Activated CD4-positive, alpha-beta T cell treated with anti-CD3 and anti-CD28 coated beads for 4 hours (primary cell): ENCODE measurements around the gene TMEM132A.
A peak's percentile ranks its signal among the peaks of the same experiment; 100 is the strongest.
"Not testable (repeated sequence)": the region's sequence is repeated elsewhere in the genome, so short reads cannot be mapped to it uniquely, and the experiment has no call there.

Experiments
- DNase-seq, 2 donors: peaks; one replicate each; pipeline ENCODE4 v3.0.0-alpha.2; 2020

Gene TMEM132A

DNA sequence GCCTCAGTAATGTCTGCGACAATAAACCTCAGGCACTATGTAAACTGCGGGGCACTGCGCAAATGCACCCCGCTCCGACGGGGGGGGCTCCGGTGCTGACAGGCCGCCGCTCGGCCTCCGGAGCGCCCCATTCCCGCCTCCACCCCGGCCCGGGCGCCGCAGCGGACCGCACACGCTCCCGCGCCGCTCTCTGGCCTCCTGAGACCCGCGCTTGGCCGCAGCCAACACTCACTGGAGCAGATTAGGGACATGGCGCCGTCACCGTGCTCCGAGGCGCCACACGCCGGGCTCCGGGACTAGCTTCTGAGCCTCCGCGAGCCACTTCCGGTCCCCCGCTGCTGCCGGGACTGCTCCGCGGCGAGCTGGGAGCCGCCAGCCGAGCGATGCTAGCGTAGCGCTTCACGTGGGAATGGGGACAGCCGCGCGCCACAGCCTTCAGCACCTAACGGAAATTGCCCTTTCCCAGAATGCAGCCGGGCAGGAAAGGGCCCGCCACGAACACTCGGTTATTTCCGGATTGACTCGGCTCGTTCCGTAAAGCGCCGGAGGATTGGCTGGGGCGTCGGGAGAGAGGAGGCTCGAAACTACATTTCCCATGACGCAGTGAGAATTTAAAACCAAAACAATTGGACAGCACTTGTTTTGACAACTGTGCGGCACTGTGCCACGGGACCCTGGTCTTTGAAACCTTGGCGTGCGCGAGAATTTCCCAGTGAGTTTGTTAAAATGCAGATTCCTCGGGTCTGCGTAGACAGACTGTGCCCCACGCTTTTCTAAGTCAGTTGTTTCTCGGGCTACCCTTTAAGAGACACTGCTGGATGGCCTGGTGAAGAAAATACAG lies 17.9 kb upstream of the TMEM132A start, which contains the start of gene PRPF19:
TSS of gene PRPF19 (minus strand) at position 454 of the 841 bp plus-strand sequence. CDS start at position 251, 203 bp downstream.
- DNase-seq, result peak; percentile 94 to 99

DNA sequence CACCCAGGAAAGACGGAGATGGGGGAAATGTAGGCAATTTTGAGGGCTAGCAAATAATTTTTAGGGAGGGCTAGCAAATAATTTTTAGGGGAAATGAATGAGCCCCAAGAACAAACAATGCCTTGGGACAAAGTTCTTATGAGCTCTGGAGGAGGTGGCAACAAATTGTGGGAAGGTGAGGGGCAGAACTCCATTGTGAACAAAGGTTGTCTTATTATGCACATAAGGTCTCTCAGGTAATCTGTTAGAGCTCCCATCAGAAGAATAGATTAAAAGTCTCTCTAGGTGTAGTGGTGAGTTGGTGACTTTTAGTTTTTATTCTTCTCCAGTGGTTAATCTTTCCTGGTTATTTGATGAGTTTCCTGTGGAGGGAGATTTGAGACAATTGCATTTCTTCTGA lies 15.5 kb upstream of the TMEM132A start:
- DNase-seq, result no peak

DNA sequence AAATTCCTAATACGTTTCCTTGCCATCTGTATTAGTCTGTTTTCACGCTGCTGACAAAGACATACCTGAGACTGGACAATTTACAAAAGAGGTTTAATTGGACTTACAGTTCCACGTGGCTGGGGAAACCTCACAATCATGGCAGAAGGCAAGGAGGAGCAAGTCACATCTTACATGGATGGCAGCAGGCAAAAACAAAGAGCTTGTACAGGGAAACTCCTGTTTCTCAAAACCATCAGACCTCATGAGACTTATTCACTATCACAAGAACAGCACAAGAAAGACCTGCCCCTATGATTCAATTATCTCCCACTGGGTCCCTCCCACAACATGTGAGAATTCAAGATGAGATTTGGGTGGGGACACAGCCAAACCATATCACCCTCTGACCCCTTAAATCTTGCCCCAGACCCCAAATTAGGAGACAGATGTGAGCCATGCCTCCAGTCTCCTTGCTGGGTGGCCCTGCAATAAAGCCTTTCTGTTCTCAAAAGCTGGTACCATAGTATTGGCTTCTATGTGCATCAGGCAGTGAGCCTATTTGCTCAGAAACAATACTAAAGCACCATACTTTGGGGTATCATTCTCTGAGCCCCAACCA lies 14.5 kb upstream of the TMEM132A start:
- not testable (repeated sequence) for DNase-seq

DNA sequence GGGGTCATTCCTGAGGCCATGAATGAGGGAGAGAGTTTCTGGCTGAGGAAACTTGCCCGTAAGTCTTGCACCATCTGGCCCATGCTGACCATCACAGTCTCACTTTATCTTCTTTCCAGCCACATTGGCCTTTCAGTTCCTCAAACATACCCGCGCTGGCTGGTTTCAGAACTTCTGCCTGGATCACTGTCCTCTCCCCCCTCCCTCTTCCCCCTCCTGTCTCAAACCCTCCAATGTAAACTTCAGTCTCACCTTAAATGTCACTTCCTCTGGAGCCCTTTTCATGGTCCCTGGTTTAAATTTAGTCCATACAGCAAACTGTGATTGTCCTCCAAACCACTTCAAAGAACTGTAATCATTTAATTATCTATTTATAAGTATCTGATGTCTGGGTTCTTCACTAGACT lies 14.0 kb upstream of the TMEM132A start:
- no peak for DNase-seq

DNA sequence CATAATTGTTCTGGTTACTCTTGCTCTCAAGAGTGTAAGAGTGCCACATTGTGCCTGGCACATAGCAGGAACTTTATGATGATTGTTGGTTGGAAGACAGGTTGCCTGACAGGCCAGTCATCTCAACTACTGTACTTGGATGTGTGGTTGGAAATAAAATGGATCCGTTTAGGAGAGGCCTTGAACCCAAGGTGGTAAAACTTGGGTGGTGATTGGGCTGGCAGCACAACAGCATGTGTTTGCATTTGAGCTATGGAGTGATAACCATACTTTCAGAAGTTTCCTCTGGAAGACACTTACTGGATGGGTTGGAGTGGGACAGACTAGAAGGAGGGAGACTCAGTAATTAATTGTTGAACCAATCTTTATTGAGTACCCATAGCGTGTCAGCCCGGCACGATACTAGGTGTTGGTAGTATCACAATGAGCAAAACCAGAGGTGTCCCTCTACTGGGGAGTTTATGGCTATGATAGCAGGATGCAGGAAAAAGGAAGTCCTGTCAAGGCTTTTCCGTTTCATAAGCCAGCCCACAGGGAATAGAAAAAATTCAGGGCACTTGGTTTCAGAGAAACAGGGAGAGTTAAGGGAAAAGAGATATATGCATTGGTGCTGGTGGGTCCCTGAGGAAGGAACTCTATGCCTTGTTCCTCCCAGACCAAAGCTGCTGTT lies 13.4 kb upstream of the TMEM132A start:
- DNase-seq, result no peak

DNA sequence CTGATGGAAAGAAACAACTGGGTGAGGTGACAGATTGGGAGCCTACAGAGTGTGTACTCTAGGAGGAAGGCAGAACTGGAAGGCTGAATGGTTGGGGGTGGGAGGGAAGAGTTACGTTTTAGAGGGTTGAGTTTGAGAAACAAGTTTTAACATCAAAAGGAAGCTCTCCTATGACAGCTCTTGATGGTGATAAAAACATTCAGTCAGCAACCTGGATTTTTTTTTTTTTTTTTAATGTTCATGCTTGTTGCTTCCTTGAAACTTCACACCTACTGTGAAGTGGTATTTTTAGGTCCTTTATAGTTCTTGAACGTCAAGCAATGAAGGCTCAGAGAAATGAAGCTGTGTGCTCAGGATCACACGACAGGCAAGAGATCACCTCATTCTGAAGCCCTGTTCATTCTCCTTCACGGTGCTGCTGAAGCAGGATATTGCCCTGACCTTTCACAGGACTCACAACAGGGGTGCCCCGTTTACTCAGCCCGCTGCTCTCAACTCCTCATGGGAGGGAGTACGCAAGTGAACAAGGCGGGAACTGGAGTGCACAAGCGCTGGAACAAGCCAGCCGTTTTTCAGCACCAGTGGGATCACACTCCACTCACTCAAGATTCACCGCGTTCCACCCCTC lies 11.9 kb upstream of the TMEM132A start:
- peak in 1 of 2 donors; percentile 14 for DNase-seq

DNA sequence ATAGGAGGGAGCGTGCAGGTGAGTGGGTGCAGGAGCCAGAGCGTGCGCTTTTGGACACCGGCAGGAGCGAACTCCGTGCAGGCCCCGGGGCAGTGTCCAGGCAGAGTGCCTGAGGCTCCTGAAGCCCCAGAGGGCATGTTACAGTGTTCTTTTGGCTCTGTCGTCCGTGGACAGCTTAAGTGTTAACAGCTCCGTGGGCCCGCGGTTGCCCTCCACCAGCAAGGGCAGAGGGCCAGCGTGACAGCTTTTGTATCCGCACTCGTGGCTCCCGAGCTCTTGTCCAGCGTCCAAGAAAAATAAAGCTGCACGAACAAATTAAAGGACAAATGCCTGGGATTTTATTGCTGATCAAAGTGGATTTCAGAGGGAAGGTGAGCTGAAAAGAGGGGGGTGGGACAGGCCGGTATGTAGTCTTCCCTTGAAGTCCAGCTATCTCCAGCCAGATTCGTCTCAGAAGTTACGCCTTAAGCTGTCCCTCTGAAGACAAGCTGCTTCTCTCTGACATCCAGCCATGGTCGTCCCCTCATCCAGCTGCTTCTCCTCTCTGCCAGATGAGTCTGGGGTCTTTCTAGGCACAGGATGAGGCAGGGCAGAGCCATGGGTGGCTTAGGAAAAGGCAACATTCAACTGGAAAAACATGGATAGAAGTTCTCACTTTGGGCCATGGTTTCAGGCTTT lies 11.3 kb upstream of the TMEM132A start:
- no peak for DNase-seq

- peak; percentile 83 to 89 for DNase-seq
Measured at GRCh38 chr11:60913793-60914632, 10.2 kb upstream of the TMEM132A start, which contains the start of gene TMEM109. Gene TMEM109, plus strand, starts transcription at chr11:60914158. Its CDS starts 5,536 bp downstream, at chr11:60919694.

DNA sequence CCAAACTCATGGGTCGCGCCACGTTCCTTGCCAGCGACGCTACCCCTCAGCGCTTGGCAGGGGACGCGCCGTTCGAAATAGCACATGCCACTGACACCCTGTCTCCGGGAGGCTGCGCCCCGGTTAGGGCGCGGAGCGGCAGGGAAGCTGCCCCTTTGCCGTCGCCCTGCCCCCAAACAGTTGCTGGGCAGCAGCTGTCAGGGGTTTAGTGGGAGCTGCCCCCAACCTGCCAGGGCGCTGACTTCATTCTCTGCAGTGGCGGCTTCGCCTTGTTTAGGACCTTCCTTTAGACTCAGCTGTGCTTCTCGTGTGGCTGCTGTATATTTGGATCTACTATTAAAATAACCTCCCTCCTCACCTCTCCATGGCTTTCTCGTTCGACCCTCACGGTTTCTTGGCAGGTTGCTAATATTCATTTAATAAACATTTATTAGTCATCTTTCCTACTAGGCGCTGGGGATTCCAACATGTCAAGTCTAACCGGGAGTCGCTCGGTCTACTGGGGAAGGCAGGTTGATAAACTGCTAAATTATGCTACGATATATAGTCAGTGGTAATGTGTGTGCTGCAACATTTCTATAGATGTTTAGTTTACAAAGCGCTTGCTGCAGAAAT lies 9.5 kb upstream of the TMEM132A start:
- DNase-seq, result peak; percentile 26 to 29

GRCh38 chr11:60915248-60915914 lies 8.9 kb upstream of the TMEM132A start:
- peak; percentile 72 to 74 for DNase-seq

DNA sequence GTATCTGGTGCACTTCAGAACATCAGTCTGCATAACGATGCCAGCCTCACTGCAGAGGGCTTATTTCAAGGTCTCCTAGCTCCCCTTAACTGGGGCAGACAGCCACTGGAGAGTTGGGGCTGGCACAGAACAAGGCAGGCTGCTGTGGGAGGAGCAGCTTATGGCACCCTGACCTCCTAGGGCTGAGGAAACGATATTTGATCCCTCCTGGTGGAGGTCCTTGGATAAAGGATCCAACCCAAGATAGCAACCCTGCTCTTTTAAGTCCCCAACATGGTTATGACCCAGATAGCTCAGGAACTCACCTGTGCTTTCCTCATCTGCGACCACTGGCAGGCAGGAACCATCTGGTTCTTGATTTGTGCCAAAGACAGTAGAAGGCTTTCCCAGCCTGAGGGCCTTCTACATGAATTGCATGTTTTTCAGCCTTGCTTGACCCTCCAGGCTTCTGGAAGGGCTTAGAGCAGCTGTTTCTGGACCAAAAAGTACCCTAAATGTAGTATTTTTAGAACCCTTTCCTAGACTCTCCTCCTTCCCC lies 7.5 kb upstream of the TMEM132A start:
- no peak for DNase-seq

- no peak for DNase-seq
Measured at GRCh38 chr11:60917267-60917666, 7.0 kb upstream of the TMEM132A start.

DNA sequence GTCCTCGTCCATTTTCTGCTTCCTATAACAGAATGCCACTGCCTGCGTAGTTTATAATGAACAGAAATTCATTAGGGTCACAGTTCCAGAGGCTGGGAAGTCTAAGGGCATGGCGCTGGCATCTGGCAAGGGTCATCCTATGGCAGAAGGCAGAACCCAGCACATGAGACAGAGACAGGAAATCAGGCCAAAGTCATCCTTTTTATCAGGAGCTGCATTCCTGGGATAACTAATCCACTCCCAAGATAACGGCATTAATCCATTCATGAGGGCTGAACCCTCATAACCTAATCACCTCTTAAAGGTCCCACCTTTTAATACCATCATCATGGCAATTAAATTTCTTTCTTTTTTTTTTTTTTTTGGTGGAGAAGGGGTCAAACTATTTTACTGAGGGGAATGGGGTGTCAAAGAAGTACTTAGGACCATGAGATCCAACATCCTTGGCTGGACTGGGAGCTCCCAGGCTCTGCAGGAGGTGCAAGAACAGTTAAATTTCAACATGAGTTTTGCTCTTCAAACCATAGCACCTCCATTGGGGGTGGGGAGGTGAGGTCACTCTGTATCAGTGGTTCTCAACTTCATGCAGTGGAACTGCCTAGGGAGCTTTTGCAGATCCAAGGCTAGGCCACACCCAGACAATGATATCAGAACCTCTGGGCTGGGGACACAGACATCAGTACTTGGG lies 5.9 kb upstream of the TMEM132A start:
- no peak for DNase-seq

DNA sequence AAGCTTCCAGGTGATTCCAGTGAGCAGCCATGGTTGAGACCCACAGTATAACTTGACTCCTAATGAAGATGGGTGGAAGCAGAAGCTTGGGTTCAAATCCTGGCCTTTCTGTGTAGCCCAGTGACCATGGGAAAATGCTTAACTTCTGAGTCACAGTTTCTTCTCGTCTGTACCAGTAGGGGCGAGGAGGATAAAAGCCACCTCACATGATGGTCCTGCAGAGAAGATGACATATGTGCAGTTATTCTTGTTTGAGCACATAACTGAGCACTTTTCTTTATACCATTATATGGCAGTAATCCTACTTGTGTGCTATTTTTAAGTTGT lies 5.4 kb upstream of the TMEM132A start:
- DNase-seq, result no peak

DNA sequence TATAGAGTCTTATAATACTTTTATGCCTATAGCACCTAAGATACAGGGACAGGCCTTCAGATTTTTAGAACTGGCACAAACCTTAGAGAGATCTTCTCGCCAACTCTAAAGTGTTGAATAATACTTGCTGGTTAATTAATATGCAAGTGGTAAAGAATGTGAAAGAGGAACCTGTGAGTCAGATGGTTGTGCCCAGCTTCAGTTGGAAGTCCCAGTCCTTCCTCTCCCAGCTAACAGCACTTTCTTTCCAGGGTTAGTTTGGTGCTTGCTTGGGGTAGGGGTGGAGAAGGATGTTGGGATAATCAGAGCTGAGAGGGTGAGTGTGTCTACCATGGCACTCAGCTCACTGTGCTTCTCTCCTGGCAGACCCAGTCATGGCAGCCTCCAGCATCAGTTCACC lies 4.9 kb upstream of the TMEM132A start:
- no peak for DNase-seq

- DNase-seq, result no peak
Measured at GRCh38 chr11:60919956-60920355, 4.3 kb upstream of the TMEM132A start.

DNA sequence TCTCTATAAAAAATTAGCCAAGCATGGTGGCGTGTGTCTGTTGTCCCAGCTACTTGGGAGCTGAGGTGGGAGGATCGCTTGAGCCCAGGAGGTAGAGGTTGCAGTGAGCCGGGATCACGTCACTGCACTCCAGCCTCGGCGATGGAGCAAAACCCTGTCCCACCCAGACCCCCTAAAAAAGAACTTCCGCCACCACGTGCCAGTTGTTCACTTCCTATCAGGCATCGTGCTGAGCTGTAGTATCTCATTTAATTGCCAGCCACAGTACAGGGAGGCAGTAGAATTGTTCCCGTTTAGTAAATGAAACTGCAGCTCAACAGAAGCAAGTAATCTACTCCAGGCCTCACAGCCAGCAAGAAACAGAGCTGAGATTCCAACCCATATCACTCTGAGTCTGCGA lies 3.0 kb upstream of the TMEM132A start:
- DNase-seq, result no peak

DNA sequence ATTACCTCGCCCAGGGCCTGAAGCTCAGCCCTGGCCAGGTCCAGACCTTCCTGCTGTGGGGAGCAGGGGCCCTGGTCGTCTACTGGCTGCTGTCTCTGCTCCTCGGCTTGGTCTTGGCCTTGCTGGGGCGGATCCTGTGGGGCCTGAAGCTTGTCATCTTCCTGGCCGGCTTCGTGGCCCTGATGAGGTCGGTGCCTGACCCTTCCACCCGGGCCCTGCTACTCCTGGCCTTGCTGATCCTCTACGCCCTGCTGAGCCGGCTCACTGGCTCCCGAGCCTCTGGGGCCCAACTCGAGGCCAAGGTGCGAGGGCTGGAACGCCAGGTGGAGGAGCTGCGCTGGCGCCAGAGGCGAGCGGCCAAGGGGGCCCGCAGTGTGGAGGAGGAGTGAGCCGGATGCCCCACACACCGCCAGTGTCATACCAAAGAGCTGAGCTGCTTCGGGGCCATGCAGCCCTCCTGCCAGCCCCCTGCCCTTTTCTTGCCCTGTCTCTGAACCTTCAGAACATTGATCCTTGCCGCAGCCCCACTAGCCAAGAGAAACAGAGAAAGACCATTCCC lies 2.4 kb upstream of the TMEM132A start:
- no peak for DNase-seq

DNA sequence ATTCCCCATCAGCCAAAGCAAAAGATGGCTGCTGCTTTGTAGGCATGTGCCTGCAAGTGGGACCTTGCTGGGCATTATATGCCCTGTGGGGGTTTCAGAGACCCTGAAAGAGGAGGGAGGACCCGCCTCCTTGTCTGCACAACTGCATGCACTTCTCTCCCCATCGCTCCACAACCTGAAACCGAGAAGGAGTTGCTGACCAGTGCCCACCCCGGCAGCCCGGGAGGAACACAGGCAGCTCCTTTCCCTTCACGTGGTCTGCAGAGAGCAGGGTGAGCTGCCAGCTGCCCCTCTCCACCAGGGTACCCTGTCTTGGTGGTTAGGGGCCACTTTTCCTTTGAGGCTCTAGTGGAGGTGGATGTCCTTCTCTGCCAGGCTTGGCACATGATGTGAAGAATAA lies 1.4 kb upstream of the TMEM132A start:
- no peak for DNase-seq

DNA sequence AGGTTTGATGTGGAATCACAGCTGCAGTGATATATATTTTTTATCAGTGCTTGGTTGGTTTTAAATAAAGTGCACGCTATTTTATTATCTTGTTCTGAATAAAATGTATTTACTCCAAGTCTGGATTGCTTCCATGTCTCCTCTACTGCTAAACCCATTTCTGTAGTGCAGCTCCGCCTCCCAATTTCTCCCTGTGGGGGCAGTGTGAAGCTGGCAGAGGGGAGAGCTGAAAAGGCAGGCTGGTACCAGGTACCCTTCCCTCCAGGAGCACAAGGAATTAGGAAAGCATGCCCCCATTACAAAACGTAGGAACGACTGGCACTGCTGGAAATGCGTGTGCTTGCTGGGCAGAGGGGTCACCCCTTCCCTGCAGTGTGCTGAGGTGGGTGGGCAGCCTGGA lies 934 bp upstream of the TMEM132A start:
- DNase-seq, result no peak
